GM18511 (cell line): ENCODE data around the gene FUT7.

Experiments
- ATAC-seq: cut with Tn5 transposase; IDR thresholded peaks from one replicate; pipeline ENCODE4 v1.9.1; 2021; ENCODE audit warnings: mild to moderate bottlenecking, moderate library complexity; ENCODE audit not compliant: unreplicated experiment

Gene FUT7

DNA sequence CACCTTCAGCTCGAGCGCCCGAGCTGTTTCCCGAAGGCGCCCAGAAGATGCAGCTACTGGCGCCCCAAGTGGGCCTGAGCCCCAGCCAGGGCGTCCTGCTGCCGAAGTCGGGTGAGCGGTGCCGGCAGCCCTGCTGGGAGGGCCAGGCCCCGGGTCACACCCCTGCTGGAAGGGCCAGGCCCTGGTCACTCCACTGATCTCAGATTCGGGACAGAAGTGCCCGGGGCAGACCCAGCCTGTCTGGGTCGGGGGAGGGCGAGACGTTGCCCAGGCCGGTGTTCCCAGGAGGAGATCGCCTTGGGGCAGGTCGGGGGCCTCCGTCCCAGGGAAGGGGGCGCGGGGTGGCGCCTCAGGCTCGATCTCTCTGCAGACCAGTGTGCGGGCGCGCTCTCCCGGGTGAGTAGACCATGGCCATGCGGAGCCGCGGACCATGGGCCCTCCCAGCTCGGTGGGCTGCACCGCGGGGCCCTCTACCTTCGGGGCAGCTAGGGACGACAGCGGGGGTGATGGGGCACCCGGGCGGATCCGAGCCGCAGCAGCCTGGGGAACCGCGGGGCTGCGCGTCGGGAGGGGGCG lies 46.8 kb downstream of the FUT7 start:
- no peak for ATAC-seq

DNA sequence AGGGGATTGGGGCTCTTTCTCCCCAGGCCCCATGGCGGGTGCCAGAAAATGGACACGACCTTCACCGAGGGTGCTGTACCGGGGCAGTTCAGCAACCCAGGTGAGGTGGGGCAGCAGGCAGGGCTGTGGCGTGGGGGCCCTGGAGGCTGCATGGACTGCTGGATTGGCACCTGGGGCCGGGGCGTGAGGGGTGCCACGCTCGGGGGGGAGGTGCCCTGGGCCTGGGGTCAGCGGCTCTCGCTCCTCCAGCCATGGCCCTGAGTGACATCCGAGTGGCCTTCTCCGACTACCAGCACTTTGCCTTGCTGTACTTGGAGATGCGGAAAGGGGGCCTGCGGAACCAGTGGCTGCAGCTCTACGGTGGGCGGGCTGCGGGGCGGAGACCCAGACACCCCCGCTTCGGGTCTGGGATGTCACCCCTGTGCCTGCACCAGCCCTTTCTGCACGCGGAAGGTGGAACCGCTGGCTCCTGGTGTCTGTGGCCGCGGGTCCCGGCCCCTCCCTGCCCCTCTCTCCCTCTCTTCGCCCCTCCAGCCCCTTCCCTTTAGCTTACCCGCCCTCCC lies 47.3 kb downstream of the FUT7 start:
- no peak for ATAC-seq

DNA sequence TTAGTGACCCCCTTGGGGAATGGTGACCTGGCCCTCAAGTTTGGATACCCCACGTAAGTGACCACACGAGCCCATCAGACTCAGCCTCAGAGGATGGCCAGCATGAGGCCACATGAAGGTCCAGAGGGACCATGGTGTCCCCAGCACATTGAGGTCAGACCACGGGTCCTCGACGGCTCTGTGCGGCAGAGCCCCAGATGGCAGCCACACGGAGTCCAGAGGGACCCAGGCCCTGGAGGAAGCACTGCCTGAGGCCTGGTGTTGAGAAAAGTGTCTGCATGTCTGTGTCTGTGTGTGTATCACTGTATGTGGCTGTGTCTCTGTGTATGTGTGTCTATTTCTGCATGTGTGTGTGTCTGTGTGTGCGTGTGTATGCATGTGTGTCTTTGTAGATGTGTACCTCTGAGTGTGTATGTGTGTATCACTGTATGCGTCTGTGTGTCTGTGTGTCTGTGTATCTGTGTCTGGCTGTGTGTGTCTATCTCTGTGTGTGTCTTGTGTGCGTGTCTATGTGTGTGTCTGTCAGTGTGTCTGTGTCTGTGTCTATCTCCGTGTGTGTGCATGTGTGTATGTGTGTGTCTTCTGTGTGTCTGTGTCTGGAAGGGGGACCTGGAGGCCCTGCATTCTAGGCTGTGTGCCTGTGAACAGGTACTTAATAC lies 48.1 kb downstream of the FUT7 start:
- ATAC-seq = no peak

DNA sequence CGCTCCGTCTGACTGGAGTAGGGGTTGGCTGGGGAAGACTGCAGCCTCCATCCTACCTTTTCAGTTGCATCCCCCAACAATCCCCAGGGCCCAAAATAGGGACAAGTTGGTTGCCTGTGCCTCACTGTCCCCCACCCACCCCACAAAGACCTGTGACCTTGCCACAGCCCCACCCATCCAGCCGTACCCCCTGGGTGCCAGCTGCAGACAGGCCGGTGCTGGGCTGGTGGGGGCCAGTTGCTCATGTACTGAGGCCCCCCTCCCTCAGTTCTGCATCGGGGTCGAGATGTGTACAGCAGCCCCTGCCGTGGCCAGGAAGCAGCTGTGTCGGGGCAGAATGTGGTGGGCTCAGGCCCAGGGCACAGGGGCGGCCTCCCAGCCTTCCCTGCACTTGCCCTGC lies 48.7 kb downstream of the FUT7 start:
- ATAC-seq = no peak

DNA sequence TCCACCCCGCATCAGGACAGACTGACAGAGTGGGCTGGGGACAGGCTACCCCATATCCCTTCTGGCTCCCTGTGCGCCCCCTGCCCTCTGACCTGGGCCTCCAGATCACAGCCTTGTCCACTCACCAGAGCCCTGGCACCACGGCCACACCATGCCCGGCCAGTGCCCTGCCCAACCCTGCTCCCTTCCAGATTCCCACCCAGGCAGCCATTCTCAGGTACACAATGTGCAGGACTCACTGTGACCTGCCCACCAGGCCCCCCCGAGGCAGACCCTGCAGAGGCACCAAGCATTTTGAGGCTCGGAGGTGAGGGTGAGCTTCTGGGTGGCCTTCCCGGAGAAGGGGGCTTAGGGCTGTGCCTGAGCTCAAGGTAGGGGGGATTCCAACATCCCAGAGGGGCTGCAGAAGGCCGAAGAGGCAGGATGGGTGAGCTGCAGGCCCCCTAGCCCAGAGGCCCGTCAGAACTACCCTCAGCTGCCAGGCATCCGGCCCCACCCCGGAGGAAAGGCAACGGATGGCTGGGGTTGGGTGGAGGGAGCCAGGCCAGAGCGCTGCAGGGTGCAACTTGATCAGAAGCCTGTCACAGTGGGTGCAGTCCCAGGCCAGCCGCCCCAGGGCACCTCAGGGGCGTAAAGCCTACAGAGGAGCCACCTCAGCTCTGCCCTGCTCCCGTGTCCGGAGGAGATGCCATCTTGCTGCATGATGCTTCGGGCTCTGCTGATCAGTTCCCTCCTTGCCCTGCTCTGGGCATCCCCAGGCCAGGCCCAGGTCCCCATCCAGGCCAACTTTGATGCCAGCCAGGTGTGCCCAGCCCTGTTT lies 49.4 kb downstream of the FUT7 start, which contains the start of gene LCNL1:
Gene LCNL1 (plus strand): TSS at position 762 of the 820 bp plus-strand sequence. CDS start 594 bp downstream, outside the sequence.
- ATAC-seq = no peak

DNA sequence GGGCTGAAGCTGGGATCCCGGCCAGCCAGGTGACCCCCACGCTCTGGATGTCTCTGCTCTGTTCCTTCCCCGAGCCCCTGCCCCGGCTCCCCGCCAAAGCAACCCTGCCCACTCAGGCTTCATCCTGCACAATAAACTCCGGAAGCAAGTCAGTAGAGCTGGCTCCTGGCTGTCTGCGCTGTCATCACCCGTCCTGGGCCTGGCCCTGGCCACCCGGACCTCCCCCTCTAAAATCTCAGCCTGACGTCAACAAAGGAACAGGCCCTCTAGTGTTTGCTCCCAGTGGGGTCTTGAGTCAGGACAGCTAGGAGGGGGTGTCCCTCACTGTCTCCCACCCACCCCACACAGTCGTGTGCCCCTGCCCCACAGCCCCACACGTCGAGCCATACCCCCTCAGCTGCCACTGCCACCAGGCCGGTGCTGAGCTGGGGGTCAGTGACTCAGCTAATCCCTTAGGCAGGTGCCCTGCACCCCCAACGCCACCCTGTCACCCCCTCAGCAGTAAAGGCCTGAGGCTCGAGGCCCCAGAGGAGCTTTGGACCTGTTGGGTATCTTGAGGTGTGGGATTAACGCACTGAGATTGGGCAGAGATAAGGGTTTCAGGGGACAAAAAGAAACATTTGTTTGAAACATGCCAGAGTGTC lies 50.2 kb downstream of the FUT7 start:
- ATAC-seq = no peak

DNA sequence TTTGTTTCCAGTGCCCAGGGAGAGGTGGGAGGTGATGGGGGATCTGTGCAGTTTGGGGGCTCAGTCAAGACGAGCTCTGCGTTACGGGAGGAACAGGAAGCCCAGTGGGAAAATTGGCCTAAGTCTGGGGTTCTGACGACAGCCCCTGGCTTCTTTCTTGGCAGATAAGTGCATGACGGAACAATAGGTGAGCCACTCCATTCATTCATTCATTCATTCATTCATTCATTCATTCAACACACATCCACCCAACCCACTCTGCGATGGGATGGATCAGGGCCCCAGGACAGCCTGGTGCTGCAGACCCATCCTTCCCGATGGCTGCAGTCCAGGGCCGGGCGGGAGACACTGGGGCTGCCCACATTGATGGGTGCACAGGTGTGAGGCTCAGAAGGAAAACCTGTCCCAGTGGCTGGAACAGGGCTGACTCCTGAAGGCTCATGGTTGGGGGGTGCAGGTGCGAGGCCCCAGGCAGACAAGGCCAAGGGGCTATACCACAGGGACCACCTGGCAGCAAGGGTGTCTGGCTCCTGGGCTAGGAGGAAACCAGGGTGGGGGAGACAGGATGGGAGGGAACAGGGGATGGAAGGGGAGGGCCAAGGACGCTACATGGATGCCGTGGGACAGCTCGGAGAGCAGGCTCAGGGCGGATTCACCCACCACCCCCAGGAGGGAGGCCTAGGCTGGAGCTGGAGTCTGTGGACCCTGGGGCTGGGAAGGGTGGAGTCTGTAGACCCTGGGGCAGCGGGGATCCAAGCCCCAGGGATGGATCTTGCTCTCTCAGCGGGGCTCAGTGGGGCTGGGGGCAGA lies 51.0 kb downstream of the FUT7 start:
- no peak for ATAC-seq
